PC-9 (cell line): Measurements from ENCODE around the gene TADA3.

Experiments
- CTCF ChIP-seq: fragments of 200-600 bp; sonication (generic); conservative IDR thresholded peaks from 2 replicates; pipeline ENCODE4 v1.6.1; 2017; ENCODE audit warnings: mixed run types, antibody characterized with exemption, mild to moderate bottlenecking, moderate library complexity
- EZH2 ChIP-seq: fragments of 200-600 bp; sonication (generic); IDR thresholded peaks from 2 replicates; pipeline ENCODE4 v1.8.0; 2017; ENCODE audit warnings: antibody characterized with exemption, low read depth

- TF ChIP-seq CTCF: no peak
- no peak for TF ChIP-seq EZH2
These were observed 13.1 kb downstream of the TADA3 start for GRCh38 chr3:9779075-9779593.
